Omental fat pad (tissue), 4 donors: ENCODE data around the gene MAPK4. TPM values are rescaled to one million over a fixed set of nuclear protein-coding genes. Genes with fewer than 3 reads are reported as not detected.

Experiments
- ATAC-seq: fragments of 150-250 bp; one replicate; pipeline ENCODE4 v1.9.1; 2016; ENCODE audit warnings: mild to moderate bottlenecking, moderate library complexity; ENCODE audit not compliant: low FRiP score
- DNase-seq: peaks from one replicate; pipeline ENCODE4 v3.0.0-alpha.2; 2019; ENCODE audit warnings: low spot score
- total RNA-seq, 4 donors: library from RNA; depleted of rRNA; stranded (reverse); fragments of >200 nt; gene quantifications; one replicate each; pipeline ENCODE4 v1.1.0, GENCODE V29; 2016
- TF ChIP-seq, protein P1 (sequence below), 3 donors: fragments of 450-650 bp; IDR thresholded peaks; one replicate each; pipeline ENCODE4 v1.5.1; 2016 to 2017; ENCODE audit warnings: antibody characterized with exemption in 3 of 3, mild to moderate bottlenecking in 3 of 3, moderate library complexity in 2 of 3

MAPK4 gene
- total RNA-seq, 4 donors from 2014 or later = 0.12 to 0.28 TPM; not detected in 2

DNA sequence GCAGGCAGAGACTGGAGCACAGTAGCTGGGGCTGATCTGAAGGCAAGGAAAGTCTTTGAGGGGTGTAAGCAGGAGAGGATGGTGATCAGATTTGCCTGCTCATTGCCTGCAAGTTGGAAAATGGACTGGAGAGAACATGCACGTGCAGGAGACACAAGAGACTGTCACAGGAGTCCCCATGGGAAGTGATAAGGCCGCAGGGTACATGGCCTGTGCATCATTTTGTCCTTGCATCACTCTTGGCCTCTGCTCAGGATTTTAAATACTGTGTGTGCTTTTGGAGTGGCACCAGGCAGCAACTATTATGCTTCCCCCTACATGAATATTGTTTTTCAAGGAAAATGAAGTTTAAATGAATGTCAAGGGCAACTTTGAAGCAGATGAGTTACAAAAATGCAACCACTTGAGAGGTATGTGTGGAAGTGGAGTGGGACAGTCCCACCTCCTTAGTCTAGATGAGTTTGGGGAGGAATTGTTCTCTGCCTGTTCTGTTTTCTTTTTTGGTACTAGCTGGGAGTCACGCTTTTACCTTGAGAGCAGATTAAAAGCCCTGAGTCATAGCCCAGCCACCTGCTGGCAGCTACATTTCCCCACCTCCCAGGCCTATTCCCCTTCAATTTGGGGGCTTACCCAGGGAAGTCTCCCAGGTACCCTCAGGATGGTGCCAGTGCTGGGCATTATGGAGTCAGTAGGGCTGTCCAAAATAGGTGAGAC, 19.3 kb downstream of the MAPK4 start:
- ATAC-seq (no peak), DNase-seq (no peak)
- TF ChIP-seq, protein P1, sequence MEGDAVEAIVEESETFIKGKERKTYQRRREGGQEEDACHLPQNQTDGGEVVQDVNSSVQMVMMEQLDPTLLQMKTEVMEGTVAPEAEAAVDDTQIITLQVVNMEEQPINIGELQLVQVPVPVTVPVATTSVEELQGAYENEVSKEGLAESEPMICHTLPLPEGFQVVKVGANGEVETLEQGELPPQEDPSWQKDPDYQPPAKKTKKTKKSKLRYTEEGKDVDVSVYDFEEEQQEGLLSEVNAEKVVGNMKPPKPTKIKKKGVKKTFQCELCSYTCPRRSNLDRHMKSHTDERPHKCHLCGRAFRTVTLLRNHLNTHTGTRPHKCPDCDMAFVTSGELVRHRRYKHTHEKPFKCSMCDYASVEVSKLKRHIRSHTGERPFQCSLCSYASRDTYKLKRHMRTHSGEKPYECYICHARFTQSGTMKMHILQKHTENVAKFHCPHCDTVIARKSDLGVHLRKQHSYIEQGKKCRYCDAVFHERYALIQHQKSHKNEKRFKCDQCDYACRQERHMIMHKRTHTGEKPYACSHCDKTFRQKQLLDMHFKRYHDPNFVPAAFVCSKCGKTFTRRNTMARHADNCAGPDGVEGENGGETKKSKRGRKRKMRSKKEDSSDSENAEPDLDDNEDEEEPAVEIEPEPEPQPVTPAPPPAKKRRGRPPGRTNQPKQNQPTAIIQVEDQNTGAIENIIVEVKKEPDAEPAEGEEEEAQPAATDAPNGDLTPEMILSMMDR (IDR thresholded peaks at IDR 0.05) = no peak

DNA sequence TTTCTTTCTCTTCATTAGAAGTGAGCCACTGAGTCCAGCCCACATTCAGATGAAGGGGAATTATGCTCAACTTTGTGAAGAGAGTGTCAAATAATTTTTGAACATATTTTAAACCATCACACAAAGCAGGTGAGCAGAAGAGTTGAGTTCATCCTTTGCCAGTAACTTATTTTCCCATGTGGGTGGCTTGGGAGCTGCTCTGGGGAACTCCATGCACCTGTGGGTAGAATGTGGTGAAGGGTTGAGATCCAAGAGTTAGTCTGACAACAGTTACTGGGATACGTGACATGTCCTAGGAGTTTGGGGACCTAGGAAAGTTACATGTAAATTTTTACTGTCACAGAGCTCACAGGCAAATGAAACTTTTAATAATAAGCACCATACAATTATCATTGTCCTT, 21.6 kb downstream of the MAPK4 start:
- ATAC-seq (no peak), DNase-seq (no peak)
- TF ChIP-seq, protein P1 (IDR thresholded peaks at IDR 0.05) = no peak

DNA sequence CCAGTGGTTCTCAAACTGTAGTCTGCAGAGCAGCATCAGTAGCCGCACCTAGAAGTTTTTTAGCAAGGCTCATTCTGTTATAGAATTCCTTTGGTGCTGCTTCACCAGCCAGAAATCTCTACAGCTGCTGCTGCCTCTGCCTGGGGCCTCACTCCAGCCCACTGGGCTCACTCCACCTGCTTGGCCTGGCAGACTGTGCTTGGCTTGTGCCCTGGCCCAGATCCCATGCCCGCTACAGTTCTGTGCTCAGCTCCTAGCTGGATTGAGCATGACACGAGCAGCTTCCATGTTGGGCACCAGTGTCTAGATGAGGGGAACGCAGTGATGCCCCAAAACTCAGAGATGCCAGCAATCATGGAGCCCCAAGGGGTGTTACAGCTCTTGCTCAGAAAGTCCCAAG, 22.6 kb downstream of the MAPK4 start:
- TF ChIP-seq, protein P1 (IDR thresholded peaks at IDR 0.05) = no peak
- no peak for DNase-seq
- ATAC-seq = no peak

DNA sequence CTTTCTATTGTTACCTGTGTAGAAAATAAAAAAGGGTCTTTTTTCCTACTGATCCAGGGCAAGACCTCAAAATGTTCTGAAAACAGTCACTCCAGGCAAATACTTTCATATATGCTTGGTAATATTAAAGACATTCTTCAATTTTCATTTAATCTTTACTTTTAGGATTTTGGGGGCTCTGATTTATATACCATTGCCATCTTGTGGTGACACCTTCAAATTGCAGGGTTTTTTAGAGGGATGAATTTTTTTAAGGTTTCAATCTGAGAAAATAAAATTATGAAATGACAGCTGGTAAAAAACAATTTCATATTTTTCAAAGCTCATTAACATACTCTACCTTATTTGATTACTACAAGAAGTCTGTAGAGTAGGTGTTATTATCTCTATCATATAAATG, 26.8 kb downstream of the MAPK4 start:
- ATAC-seq (no peak), DNase-seq (no peak)
- TF ChIP-seq, protein P1 (IDR thresholded peaks at IDR 0.05) = no peak

DNA sequence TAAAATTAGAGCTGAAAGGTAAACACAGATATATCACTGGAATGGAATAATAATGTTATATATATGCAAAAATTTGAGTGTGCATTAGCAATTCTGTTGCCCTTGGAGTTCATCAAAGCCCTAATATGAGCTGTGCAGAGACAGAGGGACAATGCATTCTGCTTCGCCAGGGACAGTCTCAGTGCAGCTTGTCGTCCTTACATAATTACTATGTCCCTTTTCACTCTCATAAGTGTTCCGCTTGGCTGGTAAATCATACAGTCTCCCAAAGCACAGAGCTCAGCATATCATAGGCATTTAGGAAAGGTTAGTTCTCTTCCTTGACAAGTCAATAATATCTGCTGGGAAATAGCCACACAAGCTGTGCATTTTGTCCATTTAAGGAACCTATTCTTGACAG, 30.7 kb downstream of the MAPK4 start:
- DNase-seq = no peak
- no peak for ATAC-seq
- TF ChIP-seq, protein P1 (IDR thresholded peaks at IDR 0.05) = no peak

DNA sequence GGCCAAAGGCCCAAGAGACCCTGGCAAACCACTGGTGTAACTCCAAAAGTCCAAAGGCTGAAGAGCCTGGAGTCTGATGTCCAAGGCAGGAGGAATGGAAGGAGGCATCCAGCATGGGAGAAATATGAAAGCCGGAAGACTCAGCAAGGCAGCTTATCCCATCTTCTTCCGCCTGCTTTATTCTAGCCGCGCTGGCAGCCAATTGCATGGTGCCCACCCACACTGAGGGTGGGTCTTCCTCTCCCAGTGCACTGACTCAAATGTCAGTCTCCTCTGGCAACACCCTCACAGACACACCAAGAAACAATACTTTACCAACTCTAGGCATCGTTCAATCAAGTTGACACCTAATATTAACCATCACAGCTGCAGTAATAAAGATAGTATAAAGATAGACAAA, 34.1 kb downstream of the MAPK4 start:
- DNase-seq = no peak
- ATAC-seq = no peak
- TF ChIP-seq, protein P1 (IDR thresholded peaks at IDR 0.05) = no peak

DNA sequence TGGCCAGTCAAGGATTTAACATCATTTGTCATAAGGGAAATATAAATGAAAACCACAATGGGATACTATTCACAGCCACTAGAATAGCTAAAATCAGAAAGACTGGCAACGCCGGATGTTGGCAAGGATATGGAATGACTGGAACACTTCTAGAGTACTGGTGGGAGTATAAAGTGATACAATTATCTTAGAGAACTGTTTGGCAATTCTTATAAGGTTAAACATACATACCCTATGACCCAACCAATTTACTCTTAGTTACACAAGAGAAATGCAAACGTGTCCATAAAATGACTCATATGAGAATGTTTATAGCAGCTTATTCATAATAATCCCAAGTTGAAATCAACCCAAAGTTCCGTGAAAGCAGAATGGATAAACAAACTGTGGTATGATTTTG, 35.1 kb downstream of the MAPK4 start:
- TF ChIP-seq, protein P1 (IDR thresholded peaks at IDR 0.05) = no peak
- DNase-seq = no peak
- ATAC-seq = no peak
